Osteocyte (in vitro differentiated cells): ENCODE results near the gene MTREX. TPM values are rescaled to one million over a fixed set of nuclear protein-coding genes. Genes with fewer than 3 reads are reported as not detected.

Experiments
- DNase-seq: peaks from one replicate; pipeline ENCODE4 v3.0.0; 2021; ENCODE audit warnings: mixed read lengths; ENCODE audit not compliant: unreplicated experiment; ENCODE audit errors: extremely low spot score
- H3K27ac Mint-ChIP-seq: one replicate; pipeline ENCODE4 v1.8.0; 2021; ENCODE audit warnings: mild to moderate bottlenecking, mixed read lengths; ENCODE audit not compliant: unreplicated experiment
- H3K27me3 Mint-ChIP-seq: one replicate; pipeline ENCODE4 v1.8.0; 2021; ENCODE audit warnings: mixed read lengths; ENCODE audit not compliant: unreplicated experiment
- H3K36me3 Mint-ChIP-seq: one replicate; pipeline ENCODE4 v1.8.0; 2021; ENCODE audit warnings: mixed read lengths; ENCODE audit not compliant: unreplicated experiment
- H3K4me1 Mint-ChIP-seq: one replicate; pipeline ENCODE4 v1.8.0; 2021; ENCODE audit warnings: mixed read lengths; ENCODE audit not compliant: unreplicated experiment
- H3K4me3 Mint-ChIP-seq: one replicate; pipeline ENCODE4 v1.8.0; 2021; ENCODE audit warnings: mild to moderate bottlenecking, moderate library complexity, mixed read lengths; ENCODE audit not compliant: unreplicated experiment
- H3K9me3 Mint-ChIP-seq: one replicate; pipeline ENCODE4 v1.8.0; 2021; ENCODE audit warnings: mixed read lengths; ENCODE audit not compliant: unreplicated experiment
- CTCF ChIP-seq: fragments of 200-600 bp; sonication (generic); IDR thresholded peaks from 2 replicates; pipeline ENCODE4 v1.5.0; 2021; ENCODE audit warnings: antibody characterized with exemption, mild to moderate bottlenecking, moderate library complexity
- total RNA-seq: library from RNA; stranded (reverse); gene quantifications from 2 replicates; pipeline ENCODE4 v1.2.1, GENCODE V29; 2021

Gene MTREX
- total RNA-seq, 1 donor from 2014 or later = 58.5 TPM

DNA sequence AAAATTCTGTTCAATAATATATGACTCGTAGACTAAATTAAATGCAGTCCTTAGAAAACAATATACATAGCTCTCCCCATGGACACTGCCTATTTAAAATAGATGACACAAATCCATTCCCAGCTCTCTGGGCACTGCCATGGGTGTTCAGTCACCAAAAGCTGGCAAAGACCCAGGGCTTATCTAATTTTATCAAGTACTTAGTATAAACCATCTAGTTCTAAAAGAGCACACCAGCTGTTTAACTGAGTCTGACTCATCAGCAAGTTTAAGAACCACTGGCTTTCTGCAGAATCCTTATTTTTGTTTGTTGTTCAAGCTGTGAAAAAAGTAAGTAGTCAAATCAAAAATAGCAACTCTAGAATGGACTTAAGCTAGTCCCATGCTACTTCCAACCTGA, 119.4 kb downstream of the MTREX start:
- peaks cover 47% of the 10 kb centered on the region for H3K36me3 Mint-ChIP-seq
- no peak overlapping the region for H3K27ac Mint-ChIP-seq
- DNase-seq = no peak

DNA sequence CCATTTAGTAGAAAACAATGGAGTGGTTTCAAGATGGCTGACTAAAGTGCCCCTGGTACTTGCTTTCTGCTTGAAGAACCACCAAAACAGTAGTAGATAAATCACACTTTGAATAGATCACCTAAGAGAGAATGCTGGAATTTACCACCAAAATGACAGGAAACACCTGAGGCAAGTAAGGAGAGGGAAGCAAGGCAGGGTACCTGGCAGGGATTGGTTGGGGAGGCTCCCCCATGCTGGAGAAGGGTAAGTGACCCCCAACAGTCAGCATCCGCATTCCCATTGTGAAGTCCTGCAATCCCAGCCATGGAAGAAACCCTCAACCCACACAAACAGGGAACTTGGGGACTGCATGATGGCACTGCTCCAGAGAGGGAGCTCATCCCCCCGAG, 121.4 kb downstream of the MTREX start:
- Mint-ChIP-seq H3K4me3 (no peak overlapping the region), H3K9me3 (peaks cover 20% of the 10 kb centered on the region), H3K36me3 (peaks cover 49% of the 10 kb centered on the region), H3K27ac (no peak overlapping the region), H3K4me1 (peaks cover 24% of the 10 kb centered on the region), H3K27me3 (no peaks in the 10 kb centered on the region)
- TF ChIP-seq CTCF = no peak
- DNase-seq = no peak

More for the DNA sequence above, 119.4 kb downstream of the MTREX start:
- Mint-ChIP-seq H3K9me3 (peaks cover 13% of the 10 kb centered on the region), H3K4me3 (no peak overlapping the region), H3K27me3 (no peaks in the 10 kb centered on the region), H3K4me1 (peaks cover 30% of the 10 kb centered on the region)
- TF ChIP-seq CTCF = no peak

- no peak for DNase-seq
- TF ChIP-seq CTCF = no peak
- Mint-ChIP-seq H3K36me3 (peaks cover 51% of the 10 kb centered on the region), H3K9me3 (peaks cover 20% of the 10 kb centered on the region), H3K27me3 (no peaks in the 10 kb centered on the region), H3K27ac (no peak overlapping the region), H3K4me1 (peaks cover 24% of the 10 kb centered on the region), H3K4me3 (no peak overlapping the region)
These were observed 121.9 kb downstream of the MTREX start for GRCh38 chr5:55429613-55430253.

GRCh38 chr5:55432549-55432948, 124.8 kb downstream of the MTREX start:
- peaks cover 30% of the 10 kb centered on the region for H3K9me3 Mint-ChIP-seq
- H3K36me3 Mint-ChIP-seq = peaks cover 56% of the 10 kb centered on the region
- no peak for TF ChIP-seq CTCF
- H3K4me3 Mint-ChIP-seq = no peak overlapping the region
- H3K27ac Mint-ChIP-seq = no peak overlapping the region
- H3K27me3 Mint-ChIP-seq = no peaks in the 10 kb centered on the region
- peaks cover 30% of the 10 kb centered on the region for H3K4me1 Mint-ChIP-seq
- DNase-seq = no peak

- Mint-ChIP-seq H3K27me3 (no peaks in the 10 kb centered on the region), H3K27ac (peak overlapping the region; percentile 90), H3K4me3 (no peak overlapping the region), H3K36me3 (peaks cover 25% of the 10 kb centered on the region), H3K4me1 (peaks cover 46% of the 10 kb centered on the region), H3K9me3 (peaks cover 14% of the 10 kb centered on the region)
- no peak for DNase-seq
- TF ChIP-seq CTCF = no peak
These were observed 129.7 kb downstream of the MTREX start for GRCh38 chr5:55437452-55437851.
